ENCODE measurements around the gene MIA2. TPM values are rescaled to one million over a fixed set of nuclear protein-coding genes. Genes with fewer than 3 reads are reported as not detected.

MIA2 gene
- total RNA-seq, 2 donors from 2014 or later: 43.6 to 46.8 TPM

GRCh38 chr14:39431416-39432178 is 197.9 kb downstream of the MIA2 start:
- Histone ChIP-seq H3K9me3 (no peaks in the 10 kb centered on the region), H3K4me3 (peak overlapping the region; percentile 88 to 92), H3K4me1 (peaks cover 19% of the 10 kb centered on the region), H3K36me3 (replicated peaks in 1 of 2; ENCODE audit: insufficient read depth in 1 of 2, low read depth in 2 of 2) (no peaks in the 10 kb centered on the region), H3K27ac (peak overlapping the region; percentile 97 to 100 (median 99)), H3K27me3 (no peaks in the 10 kb centered on the region)
- DNase-seq: peak; percentile 54 to 60 (median 57)
- peak; percentile 26 to 46 (median 44) for TF ChIP-seq POLR2A (IDR thresholded peaks at IDR 0.05)
- TF ChIP-seq, protein P1, sequence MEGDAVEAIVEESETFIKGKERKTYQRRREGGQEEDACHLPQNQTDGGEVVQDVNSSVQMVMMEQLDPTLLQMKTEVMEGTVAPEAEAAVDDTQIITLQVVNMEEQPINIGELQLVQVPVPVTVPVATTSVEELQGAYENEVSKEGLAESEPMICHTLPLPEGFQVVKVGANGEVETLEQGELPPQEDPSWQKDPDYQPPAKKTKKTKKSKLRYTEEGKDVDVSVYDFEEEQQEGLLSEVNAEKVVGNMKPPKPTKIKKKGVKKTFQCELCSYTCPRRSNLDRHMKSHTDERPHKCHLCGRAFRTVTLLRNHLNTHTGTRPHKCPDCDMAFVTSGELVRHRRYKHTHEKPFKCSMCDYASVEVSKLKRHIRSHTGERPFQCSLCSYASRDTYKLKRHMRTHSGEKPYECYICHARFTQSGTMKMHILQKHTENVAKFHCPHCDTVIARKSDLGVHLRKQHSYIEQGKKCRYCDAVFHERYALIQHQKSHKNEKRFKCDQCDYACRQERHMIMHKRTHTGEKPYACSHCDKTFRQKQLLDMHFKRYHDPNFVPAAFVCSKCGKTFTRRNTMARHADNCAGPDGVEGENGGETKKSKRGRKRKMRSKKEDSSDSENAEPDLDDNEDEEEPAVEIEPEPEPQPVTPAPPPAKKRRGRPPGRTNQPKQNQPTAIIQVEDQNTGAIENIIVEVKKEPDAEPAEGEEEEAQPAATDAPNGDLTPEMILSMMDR (IDR thresholded peaks at IDR 0.05): no peak
- ATAC-seq: peak; percentile 3
- intact Hi-C loops (cut with DNase I): no loop called here
- WGBS, 2 donors: 0% methylated on average over 13 to 80 of the region's 81 CpGs

DNA sequence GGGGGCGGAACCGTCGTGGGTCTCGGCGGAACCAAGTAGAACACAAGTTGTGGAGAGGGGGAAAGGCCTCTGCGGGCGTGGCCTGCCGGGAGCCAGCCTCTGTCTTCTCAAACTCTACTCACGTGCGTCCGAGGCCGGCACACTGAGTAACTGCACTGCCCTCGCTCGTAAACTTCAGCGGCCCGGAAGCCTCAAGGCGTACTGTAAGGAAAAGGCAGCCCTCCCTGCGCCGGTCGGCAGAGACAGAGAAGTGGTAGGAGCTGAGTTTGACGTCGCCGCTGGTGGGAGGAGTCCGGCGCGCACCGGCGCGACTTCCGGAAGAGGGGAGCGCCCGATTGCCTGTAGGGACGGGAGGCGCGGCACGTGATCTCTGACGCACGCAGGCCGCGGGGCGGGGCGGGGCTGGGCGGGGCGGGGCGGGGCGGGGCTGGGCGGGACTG is 198.5 kb downstream of the MIA2 start, which contains the start of gene FBXO33:
Gene FBXO33, minus strand, starts transcription at position 255 of the 440 bp plus-strand sequence. CDS start 271 bp downstream, outside the sequence.
- ATAC-seq (peak; percentile 87), DNase-seq (peak; percentile 96 to 97 (median 96))
- no peaks in the 10 kb centered on the region for H3K9me3 ChIP-seq
- WGBS, 2 donors: 0 to 1% methylated on average over 34 to 42 of the region's 47 CpGs
- peak within 1 kb of the TSS; percentile 97 to 100 (median 99) for H3K27ac ChIP-seq
- no peaks in the 10 kb centered on the region for H3K36me3 ChIP-seq (replicated peaks in 1 of 2; ENCODE audit: insufficient read depth in 1 of 2, low read depth in 2 of 2)
- H3K27me3 ChIP-seq: no peaks in the 10 kb centered on the region
- intact Hi-C loops (cut with DNase I): no loop called here
- H3K4me3 ChIP-seq: peak within 1 kb of the TSS; percentile 88 to 92
- no peak for TF ChIP-seq POLR2A (IDR thresholded peaks at IDR 0.05)
- TF ChIP-seq, protein P1 (IDR thresholded peaks at IDR 0.05): no peak
- H3K4me1 ChIP-seq: peaks cover 19% of the 10 kb centered on the region

DNA sequence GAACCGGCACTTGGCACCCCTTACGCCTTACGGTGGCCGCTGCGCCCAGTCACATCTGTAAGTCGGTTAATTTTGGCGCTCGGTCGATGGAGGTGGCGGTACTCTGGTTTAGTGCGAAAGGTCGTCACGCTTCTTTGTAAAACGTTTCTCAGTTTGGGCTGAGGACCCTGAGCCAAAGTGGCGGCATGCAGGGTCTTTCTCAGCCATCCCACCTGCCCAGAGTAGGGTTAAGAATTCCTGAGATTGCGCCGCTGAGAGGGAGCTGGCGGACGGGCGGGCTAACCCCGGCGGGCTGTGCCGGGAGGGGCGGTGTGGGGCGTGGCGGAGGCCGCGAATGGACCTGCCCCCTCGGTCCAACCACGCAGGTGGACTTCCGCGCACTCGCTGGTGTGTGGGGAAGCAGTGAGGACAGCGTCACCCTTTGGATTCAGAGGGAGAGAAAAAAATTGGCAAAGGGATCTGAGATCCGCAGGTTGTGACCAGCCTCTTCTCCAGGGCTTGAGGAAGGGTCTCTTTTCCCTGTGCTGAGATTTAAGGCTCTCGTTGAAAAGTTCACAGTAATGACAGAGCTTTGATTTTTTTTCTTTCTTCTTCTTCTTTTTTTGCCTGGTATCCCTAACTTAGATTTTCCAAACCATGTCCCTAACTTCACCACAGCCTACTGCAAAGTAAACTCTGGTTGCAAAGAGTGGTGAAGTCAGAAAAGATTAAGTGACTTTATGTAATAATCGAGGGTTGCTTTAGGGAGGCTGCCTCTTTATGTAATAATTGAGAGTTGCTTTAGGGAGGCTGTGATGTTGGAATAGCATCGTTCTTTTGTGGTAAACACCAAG is 199.1 kb downstream of the MIA2 start:
- H3K4me3 ChIP-seq: peak overlapping the region; percentile 12 to 26
- peak; percentile 88 for ATAC-seq
- H3K9me3 ChIP-seq: no peaks in the 10 kb centered on the region
- H3K36me3 ChIP-seq (replicated peaks in 1 of 2; ENCODE audit: insufficient read depth in 1 of 2, low read depth in 2 of 2): no peaks in the 10 kb centered on the region
- H3K27ac ChIP-seq: peak overlapping the region; percentile 97 to 100 (median 99)
- H3K4me1 ChIP-seq: peaks cover 19% of the 10 kb centered on the region
- H3K27me3 ChIP-seq: no peaks in the 10 kb centered on the region
- TF ChIP-seq, protein P1 (IDR thresholded peaks at IDR 0.05): peak in 4 of 7 experiments; percentile 31 to 44 (median 38)
- TF ChIP-seq POLR2A (IDR thresholded peaks at IDR 0.05): peak; percentile 66 to 90 (median 90)
- intact Hi-C loops (cut with DNase I): no loop called here
- peak; percentile 94 to 95 (median 95) for DNase-seq
- WGBS, 2 donors: 0 to 1% methylated on average over 17 to 33 of the region's 38 CpGs

DNA sequence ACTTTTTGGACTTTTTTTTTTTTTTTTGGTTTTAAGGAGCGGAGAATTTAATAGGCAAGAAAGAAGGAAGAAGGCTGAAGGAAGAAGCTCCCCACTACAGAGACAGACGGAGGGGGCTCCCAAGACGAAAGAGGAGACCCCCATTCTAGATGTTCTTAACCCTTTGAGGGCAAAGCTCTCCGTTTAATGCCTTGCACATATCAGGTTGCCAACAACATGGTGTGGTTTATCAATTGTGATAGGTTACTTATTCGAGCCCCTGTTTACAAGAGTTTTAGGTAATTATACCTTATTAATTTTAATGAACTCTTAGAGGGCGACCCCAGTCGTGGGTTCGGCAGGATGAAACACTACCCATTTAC is 199.7 kb downstream of the MIA2 start:
- ATAC-seq (no peak), DNase-seq (no peak)
- H3K4me3 ChIP-seq: peak overlapping the region; percentile 12 to 26
- peak overlapping the region; percentile 97 to 100 (median 99) for H3K27ac ChIP-seq
- peaks cover 19% of the 10 kb centered on the region for H3K4me1 ChIP-seq
- intact Hi-C loops (cut with DNase I): no loop called here
- TF ChIP-seq POLR2A (IDR thresholded peaks at IDR 0.05): no peak
- TF ChIP-seq, protein P1 (IDR thresholded peaks at IDR 0.05): no peak
- 5 to 7% methylated on average over 8 of the region's 8 CpGs for WGBS, 2 donors
- H3K27me3 ChIP-seq: no peaks in the 10 kb centered on the region
- no peaks in the 10 kb centered on the region for H3K9me3 ChIP-seq
- no peaks in the 10 kb centered on the region for H3K36me3 ChIP-seq (replicated peaks in 1 of 2; ENCODE audit: insufficient read depth in 1 of 2, low read depth in 2 of 2)

Data from body of pancreas (tissue), 4 donors.